ENCODE measurements around the gene FAM241A. TPM values are rescaled to one million over a fixed set of nuclear protein-coding genes. Genes with fewer than 3 reads are reported as not detected.
"Not testable (repeated sequence)": the region's sequence is repeated elsewhere in the genome, so short reads cannot be mapped to it uniquely, and the experiment has no call there.

Gene FAM241A
- 6.2 and 7.4 TPM in 2 replicates for total RNA-seq (2014; rRNA removed; shearing (Covaris generic))
- polyA plus RNA-seq (2014; cell fraction: nucleus; rRNA removed): 6.7 and 7.0 TPM in 2 replicates

DNA sequence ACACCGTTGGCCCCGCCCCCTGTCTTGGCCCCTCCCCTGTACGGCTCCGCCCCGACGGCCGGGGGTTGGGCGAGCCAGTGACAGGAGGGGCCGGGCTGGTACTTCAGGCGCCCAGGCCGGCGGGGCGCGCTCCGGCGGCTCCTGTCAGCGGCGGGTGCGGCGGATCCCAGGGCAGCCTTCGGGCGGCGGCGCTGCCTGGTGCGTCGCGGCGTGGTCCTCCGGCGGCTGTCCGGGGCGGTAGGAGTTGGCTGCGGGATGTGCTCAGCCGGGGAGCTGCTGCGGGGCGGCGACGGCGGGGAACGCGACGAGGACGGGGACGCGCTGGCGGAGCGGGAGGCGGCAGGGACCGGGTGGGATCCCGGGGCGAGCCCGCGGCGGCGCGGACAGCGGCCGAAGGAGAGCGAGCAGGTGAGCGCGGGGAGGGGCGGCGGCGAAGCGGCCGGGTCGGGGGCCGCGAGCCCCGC is at the start of gene FAM241A:
Gene FAM241A (plus strand): TSS at position 129 of the 464 bp plus-strand sequence. CDS start 127 bp downstream, at position 256.
- peak; percentile 73 for DNase-seq (ENCODE audit: extremely low read depth, low read depth)

DNA sequence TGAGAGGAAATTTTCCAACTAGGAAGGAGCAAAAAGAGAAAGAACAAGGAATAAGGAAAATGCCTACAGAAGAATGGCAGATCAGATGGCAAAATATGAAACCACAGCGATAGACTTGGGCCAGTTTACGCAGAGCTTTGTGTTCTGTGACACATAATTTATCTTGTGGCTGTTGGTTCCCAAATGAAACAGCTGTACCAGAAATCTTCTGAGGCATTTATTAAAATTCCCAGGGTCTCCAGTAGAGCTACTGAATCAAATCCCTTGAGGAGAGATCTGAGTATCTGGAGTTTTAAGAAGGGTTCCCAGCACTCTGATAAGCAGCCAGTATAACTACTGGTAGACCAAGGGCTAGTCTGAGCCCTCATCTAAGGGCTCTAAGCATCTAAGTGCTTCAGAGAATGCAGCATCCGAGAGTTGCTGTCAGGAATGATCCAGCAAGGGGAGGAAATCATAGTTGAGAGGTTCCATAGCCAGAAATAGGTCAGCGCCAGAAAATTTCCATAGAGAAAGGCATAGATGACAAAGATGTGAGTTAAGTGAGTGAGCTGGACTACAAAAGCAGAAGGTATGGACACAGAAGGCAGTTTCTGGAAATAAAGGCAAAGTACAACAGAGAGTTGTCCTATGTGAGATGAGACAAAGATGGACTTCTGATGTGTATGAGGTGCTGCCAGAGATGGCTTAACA is 46.3 kb upstream of the FAM241A start:
- DNase-seq (ENCODE audit: extremely low read depth, low read depth): no peak

DNA sequence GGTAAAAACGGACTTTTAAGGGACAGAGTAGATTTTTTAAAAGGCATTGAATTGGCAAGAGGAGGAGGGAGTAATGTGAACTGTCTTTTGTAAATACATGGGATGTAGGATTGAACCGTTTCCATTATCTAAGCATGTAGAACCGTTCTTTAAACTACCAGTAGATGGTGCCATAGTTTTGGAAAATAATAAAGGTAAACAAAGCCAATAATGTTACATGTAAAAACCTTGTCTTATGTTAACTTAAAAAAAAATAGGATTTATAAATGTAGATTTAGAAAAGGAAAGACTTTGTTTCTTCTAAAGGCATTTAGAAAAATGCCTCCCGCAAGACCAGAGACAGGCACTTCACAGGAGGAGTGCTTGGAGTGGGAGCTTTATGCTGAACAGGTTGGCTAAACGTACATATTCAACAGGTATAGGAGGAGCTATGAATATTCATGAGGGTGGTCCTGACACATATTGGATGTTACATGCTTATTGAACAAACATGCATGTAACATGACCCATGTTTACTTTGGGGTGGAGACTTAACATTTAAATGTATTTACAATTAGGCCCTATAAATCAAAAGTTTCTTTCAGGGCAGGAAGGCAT is 45.5 kb upstream of the FAM241A start:
- DNase-seq (ENCODE audit: extremely low read depth, low read depth): peak; percentile 52

DNA sequence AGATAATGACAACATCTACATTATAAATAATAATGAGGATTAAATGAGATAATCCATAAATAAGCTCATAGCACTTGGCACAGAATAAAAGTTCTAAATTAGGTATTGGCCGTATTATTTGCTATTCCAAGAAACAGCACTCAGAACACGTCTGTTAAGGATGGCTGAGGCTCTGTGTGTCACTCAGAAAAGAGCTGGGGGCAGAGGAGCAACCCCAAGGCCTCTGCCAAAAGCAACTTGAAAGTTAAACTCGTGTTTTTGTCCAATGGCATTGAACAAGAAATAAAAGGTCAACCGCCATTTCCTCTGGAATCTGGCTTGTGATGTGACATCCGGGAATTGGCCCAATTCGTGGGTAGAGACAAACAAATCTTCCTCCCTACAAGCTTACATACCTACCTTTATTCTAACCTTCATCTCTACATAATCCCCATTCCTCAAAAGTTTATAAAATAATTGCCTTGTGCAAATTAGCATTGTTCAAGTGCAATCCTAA is 42.3 kb upstream of the FAM241A start:
- DNase-seq (ENCODE audit: extremely low read depth, low read depth): no peak

DNA sequence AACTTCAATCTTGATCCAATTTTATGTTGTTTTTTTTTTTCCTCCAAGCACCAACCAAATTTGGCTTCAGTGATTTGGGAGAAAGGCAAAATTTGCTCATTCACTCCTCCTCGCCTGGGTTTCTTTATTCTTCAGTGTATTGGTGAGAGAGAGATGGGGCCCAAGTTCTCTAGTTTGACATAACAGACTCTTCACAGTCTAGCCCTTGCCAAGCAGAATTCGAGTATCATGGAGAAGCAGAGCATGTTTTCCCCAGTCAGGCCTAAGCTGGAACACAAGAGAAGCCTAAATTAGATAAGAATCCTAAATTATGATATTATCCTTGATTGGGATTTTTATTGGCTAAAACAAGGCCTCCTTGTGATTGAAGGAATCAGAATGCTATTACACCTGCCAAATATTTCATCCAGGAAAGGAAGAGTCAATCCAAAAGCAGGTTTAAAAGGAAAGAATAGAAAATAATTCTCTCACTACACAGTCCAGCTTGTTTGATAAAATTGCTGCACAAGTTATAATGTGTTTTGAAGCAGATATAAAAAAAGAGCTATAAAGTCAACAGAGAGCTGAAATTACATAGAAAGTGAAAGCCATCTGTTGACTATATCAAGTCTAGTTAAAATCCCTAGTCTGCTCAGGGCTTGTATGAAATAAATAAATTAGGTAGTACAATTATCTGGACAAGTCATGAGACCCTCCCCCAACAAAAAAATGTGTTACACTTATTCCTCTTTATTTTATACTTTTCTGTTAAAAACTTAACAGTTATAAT is 39.9 kb upstream of the FAM241A start:
- no peak for DNase-seq (ENCODE audit: extremely low read depth, low read depth)

DNA sequence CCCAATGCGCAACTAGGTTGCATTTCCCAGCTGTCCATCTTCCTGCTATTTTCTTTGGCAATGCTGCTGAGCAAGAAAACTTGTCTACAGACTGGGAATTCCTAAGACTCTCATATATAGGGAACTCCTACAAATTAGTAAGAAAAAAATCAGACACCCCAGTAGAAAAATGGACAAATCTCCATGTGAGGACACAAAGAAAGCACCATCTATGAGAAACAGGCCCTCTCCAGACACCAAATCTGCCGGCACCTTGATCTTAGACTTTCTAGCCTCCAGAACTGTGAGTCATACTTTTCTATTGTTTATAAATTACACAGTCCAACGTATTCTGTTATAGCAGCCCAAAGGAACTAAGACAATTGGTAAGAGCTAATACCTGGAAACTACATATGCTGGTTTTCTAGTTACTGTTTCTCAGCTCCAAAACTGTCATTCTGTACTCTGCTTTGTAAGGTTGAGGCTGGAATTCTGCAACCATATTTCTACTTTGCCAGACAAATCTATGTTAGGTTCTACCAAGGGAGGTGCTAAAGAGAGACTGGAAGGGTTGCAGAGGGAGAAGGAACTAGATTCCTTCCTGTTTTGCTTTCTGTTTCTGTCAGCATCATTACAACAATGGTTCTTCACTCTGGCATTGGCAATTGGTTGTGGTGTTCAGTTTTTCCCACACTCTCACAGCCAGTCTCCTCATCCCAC is 35.7 kb upstream of the FAM241A start:
- DNase-seq (ENCODE audit: extremely low read depth, low read depth): no peak

DNA sequence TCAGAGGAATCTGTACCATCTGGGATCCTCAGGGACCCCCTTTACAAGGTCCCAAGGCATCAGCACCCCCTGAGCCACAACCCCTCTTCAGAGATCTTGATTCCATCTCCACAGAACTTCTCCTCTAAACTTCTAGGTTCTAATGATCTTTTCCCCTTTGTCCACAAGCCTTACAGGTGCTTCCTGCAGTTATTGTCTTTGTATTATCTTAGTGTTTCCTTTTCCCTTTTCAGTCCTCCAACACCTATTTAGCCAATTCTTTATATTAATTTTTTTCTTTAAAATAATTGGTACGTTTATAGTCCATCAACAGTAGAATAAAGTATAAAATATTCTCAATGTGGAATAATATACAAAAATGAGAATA is 35.2 kb upstream of the FAM241A start:
- no peak for DNase-seq (ENCODE audit: extremely low read depth, low read depth)

DNA sequence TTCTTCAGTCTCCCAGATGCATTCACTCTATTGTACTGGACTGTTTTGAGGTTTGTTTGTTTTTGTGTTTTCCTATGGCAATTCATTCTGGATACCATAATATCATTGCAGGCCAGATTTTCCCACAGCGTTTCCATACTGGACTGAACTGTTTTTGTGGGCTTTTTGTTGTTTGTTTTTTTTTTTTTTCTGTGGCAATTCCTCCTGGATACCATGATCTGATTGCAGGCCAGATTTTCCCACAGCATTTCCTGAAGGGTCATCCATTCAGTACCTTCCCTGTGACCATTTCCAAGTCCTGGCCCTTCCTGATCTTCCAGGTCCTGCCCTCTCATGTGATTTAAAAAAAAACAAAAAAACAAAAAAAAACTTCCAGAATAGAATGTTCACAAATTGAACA is 33.9 kb upstream of the FAM241A start:
- DNase-seq (ENCODE audit: extremely low read depth, low read depth): no peak

DNA sequence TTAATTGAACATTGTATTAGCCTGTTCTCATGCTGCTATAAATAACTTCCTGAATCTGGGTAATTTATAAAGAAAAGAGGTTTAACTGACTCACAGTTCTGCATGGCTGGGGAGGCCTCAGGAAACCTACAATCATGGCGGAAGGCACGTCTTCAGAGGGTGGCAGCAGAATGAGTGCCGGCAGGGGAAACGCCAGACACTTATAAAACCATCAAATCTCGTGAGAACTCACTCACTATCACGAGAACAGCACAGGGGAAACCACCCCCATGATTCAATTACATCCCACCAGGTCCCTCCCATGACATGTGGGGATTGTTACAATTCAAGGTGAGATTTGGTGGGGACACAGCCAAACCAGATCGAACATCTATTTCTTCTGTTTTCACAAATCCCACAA is 33.2 kb upstream of the FAM241A start:
- not testable (repeated sequence) for DNase-seq (ENCODE audit: extremely low read depth, low read depth)

DNA sequence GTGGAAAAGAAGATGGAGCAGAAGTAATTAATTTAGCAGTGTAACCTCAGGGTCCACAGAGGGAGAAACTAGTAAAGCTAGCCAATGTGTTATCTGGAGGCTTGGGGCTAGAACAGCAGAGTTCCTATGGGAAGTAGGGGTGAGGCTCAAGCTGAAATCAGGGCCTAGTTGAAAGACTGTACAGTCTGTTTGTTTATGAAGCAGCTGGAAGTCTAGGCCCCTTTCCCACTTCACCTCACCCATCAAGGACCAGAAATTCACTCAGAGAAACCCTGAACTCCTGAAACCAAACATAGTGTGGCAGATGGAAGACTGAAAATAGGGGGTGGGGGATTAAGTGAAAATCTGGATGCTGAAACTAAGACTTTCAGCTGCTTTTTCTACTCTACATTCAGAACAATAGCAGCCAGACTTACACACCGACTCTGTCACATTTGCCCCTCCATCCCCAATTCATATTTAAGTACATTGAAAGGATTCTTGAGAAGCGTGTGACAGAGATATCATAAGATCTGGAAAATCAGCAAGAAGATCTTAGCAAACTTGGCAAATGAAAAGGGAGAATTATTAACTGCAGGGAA is 32.6 kb upstream of the FAM241A start:
- peak; percentile 1 for DNase-seq (ENCODE audit: extremely low read depth, low read depth)

DNA sequence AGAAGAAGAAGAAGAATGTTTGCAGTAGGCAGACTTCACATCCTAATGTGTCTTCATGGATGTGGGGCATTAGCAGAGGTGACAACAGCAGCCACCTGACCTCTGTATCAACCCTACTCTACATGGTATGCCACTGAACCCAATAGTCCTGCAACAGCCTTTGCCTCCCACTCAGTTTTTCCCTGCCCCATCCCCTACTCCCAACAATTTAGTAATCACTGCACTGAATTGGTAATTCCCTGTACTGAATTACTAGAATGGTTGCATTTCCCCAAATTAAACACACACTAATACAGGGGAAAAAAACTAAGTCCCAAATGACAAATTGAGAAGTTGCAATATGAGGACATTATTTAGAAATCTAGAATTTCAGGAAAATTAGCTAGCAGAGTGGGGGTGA is 31.4 kb upstream of the FAM241A start:
- no peak for DNase-seq (ENCODE audit: extremely low read depth, low read depth)

DNA sequence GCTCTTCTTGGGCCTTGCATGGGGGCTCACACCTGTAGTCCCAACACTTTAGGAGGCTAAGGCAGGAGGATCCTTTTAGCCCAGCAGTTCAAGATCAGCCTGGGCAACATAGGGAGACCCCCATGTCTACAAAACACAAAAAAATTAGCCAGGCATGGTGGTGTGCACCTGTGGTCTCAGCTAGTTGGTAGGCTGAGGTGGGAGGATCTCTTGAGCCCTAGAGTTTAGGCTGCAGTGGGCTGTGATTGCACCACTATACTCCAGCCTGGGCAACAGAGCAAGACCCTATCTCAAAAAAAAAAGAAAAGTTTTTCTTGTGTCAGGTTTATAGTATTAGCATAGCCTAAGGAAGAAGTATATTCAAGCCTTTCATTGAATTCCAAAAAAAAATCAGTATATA is 30.8 kb upstream of the FAM241A start:
- no peak for DNase-seq (ENCODE audit: extremely low read depth, low read depth)

DNA sequence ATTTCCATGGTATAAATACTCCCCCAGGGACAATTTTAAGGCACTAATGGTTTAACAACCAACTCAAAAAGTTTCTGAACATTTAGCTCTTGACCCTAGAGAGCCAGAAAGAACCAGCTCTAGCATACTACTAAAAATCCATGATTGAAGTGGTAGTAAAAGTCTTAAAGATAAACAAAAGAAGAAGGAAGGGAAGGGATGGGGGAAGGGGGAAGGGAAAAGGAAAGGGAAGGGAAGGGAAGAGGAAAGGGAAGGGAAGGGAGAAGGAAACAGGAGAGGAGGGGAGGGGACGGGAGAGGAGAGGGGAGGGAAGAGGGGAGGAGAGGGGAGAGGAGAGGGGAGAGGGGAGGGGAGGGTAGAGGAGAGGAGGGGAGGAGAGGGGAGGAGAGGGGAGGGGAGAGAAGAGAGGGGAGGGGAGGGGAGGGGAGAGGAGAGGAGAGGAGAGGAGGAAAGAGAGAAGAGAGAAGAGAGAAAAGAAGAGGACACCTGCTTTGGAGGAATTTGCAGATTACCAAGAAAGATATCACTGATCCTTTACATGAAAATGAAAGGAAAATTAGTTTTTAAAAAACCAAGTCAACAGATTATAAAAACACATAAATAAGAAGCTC is 26.4 kb upstream of the FAM241A start:
- no peak for DNase-seq (ENCODE audit: extremely low read depth, low read depth)

DNA sequence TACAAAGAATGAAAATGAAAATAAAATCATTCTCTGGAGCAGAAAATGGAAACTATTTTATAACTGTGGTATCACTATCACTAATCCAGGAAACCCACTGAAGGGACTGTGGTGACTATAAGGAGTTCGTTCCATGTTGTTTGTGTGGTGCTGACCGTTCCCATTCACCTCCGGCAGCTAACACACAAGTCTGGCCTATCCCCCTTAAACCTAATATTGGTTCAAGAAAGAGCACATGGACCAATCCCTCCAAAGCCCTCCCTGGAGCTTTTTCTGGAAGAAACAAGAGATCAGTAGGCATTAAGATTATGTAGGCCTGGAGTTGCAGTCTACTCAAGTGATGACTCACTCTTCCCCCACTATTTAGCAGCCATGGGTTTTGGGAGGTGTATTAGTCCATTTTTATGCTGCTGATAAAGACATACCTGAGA is 25.9 kb upstream of the FAM241A start:
- DNase-seq (ENCODE audit: extremely low read depth, low read depth): no peak

DNA sequence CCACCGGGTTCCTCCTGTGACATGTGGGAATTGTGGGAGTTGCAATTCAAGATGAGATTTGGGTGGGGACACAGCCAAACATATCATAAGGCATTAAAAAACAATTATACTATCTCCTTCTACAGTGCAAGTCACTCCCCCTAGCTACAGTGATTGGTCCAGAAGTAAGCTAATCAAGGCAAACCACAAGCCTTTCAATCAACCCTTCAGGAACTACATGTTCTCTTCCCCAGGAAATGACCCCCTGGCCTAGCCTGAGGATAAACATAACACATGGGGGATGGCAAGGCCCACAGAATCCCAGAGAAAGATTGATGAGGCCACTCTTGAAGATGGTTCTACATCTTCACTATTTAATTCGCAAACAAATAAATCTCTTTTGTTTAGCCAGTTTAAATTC is 25.2 kb upstream of the FAM241A start:
- DNase-seq (ENCODE audit: extremely low read depth, low read depth): no peak

DNA sequence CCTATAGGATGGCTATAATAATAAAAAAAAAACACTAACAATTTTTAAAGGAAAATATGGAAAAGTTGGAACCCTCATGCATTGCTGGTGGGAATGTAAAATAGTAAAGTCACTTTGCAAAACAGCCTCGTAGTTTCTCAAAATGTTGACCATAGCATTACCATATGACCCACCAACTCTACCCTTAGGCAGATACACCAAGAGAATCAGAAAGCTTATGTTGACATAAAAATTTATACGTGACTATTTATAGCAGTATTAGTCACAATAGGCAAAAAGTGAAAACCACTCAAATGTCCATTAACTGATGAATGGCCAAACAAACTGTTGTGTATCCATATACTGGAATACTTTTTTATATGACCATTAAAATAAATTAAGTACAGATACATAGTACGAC is 19.8 kb upstream of the FAM241A start:
- DNase-seq (ENCODE audit: extremely low read depth, low read depth): no peak

DNA sequence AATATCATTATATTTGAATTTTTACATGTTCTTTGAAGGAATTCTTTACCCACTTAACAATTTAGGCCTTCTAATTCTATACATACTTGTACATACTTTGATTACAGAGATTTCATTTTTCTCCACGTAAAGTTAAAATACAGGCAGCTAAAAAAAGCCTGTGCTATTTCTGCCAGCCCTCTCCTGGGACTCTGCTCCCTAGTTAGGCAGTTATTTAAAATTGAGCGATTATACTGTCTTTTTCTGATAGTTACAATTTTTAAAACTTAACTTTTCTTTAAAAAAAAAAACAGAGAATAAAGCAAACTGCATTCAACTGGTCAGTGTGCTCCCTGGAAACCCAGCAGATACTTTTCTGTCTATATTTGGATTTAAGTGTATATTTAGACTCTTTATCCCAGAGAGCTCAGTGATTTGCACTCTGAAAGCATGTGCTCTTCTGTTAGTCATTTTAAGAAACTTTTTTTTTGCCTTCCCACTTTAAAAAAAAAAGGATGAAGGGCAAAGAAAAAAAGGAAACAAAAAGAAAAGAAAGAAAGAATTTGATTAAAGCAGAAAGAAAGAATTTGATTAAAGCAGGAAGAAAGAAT is 18.1 kb upstream of the FAM241A start:
- DNase-seq (ENCODE audit: extremely low read depth, low read depth): no peak

DNA sequence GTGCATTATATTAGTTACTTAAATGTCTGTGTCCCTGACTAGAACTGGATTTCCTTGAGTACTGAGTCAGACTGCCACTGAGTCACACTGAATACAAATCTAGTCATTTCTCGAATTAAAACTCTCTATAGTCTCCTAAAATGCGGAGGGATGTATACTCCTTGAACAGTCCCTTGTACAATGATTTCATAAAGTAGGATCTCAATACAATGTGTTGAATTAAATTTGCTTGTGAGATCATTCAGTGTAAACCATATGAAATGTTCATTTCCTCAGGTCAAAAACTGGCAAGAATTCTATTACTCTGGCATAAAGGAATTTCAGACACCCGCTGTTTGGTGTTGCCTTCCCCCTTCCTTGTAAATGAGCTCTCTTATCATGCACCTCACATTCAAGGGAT is 17.5 kb upstream of the FAM241A start:
- no peak for DNase-seq (ENCODE audit: extremely low read depth, low read depth)

DNA sequence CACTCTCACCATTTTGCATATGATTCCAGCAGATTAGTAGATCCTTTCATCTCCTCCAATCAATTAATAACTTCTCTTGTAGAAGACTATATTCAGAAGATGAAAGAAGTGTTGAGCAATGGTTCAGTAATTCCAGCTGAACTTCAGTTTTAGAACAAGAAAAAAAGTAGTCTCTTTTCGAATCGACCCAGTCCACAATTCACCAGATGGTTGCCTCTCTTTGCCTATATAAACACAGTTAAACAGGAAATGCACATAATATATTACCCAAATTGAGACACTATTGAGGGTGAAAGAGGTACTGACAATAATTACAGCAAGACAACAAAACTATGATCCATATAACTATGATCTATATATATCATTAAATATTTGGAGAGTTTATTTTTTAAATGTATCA is 16.8 kb upstream of the FAM241A start:
- no peak for DNase-seq (ENCODE audit: extremely low read depth, low read depth)

DNA sequence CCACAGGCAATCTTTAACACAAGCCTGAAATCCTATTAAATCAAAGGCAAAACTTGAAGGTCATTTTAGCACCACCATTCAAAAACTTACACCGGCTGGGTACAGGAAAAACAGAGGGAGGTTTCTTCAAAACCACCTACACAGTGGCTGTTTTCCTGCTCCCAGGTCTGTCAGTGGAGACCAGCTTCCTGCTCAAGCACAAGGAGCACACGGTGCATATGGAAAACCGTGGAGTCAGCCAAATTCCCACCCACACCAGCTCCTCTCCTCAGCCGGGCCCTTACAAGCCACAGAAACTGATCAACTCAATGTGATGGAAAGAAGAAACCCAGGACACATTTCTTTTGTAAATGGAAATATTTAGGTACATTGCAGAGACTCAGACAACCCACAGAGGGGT is 14.3 kb upstream of the FAM241A start:
- peak; percentile 6 for DNase-seq (ENCODE audit: extremely low read depth, low read depth)

Measured in NCI-H460 (cell line).